Measurements from ENCODE around the gene BPIFB4.
"Not testable (repeated sequence)": the region's sequence is repeated elsewhere in the genome, so short reads cannot be mapped to it uniquely, and the experiment has no call there.

The BPIFB4 gene

DNA sequence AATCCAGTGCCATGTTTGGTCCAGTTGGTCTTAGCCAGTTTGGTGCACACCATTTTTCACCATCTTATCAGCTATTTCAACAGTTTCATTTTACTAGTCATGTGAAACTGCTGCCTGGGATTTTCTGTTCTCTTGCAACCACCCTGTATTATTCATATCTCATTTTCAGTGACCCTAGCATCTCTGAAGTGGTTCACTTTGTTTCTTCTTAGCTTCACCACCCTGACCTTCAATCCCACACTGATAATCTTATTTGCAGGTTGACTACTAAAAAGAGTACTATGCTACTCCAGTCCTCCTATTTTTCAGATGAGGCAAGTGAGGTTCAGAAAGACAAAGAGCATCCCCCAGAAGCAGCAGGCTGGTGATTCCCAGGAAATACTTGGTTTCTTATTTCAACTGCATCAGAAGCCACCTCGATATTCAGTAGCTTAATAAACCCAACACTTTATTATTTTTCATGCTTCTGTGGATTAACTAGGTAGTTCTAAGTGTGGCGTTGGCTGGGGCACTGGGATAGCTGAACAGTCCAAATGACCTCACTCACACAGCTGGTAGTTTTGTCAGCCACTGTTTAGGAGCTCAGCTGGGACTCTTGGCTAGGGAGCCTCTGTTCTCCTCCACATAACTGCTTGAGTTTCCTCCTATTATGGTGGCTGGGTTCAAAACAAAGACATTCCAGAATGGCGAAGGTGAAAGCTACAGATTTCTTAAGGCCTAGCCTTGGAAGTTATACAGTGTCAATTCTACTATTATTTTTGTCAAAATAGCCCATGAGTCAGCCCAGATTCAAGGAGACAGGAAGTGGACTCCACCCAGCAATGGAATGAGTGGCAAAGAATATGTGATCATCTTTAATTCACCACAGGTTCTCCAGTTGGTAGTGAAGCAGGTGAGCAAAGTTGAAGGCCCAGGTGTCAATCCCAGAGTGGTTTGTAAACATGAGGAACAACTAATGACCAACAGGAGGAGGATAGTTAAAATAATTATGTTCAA, 40.6 kb downstream of the BPIFB4 start:
- no peak for DNase-seq (ENCODE audit: low read depth, low spot score)

DNA sequence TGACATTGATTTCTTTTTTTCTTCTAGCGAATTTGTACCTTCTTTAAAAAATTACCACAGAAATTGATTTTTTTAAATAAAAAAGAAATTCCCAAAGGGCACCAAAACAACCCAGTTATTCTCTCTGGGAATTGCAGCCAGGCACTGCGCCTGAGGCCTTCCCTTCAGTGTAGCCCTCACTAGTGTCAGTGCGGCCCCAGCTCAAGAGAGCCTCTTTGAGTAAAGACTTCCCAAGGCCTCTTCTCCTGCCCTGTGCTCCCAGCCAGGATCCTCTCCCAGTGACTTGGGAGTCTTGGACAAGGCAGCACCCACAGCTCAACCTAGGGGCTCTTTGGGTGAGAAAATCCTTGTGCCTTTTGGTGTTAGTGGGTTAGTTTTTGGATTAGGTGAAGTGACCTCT, 41.5 kb downstream of the BPIFB4 start:
- DNase-seq (ENCODE audit: low read depth, low spot score): no peak

DNA sequence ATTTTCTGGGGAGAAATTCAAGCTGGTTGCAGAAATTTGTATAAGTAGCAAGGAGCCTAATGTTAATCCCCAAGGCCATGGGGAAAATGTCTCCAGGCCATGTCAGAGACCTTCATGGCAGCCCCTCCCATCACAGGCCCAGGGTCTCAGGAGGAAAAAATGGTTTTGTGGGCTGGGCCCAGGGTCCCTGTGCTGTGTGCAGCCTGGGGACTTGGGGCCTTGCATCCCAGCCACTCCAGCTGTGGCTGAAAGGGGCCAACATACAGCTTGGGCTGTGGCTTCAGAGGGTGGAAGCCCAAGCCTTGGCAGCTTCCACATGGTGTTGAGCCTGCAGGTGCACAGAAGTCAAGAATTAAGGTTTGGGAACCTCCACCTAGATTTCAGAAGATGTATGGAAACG, 42.9 kb downstream of the BPIFB4 start:
- DNase-seq (ENCODE audit: low read depth, low spot score): not testable (repeated sequence)

DNA sequence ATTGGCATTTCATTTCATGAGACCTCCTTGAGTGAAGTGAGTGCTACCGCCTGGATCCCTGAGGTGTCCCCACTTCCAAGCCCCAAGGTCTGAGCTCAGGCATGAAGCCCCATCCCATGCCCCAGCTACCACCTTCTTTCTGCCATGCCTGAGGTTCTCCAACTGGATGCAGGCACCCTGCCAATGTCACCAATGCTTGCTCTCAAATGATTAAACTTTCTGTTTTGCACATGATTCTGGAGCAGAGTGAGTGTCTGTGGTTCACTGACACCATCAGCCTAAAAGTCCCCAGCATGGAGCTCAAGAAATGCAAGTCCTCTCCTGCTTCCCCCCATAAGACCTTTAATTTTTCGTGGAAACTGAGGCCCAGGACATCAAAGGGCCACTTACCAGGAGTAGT, 44.8 kb downstream of the BPIFB4 start:
- no peak for DNase-seq (ENCODE audit: low read depth, low spot score)

DNA sequence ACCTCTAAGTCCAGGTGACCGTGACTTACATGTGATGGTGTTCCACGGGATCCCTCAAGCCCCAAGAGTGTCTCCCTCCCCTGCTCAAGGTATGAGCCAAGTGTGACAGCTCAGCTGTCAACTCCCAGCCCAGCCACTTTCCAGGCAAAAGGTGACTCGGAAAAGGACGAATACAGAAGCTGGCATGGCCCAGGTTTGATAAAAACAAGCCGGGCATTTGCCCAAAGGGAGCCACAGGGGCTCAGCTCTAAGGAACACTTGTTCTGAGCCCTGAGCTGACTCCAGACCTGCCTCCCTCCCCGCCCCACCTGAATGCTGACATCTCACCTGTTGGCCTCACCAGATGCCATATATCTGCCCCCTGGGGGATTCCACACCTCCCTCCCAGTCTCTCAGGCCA, 45.6 kb downstream of the BPIFB4 start:
- DNase-seq (ENCODE audit: low read depth, low spot score): no peak

DNA sequence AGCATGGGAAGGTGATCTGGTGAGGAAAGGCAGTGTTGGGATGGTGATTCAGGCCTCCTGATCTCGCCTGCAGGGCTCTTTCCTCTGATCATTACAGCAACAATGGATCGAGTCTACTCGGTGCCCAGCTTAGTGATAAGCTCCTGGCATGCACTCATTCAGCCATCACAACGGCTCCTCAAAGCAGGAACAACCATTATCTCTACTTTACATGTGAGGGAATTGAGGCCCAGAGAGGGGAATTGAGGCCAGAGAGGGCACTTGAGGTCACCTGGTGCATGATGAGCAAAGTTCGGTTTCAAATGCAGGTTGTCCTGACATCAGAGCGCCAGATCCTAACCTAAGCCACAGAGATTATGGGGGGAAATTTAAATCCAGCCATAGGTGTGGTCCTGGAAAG, 46.5 kb downstream of the BPIFB4 start:
- no peak for DNase-seq (ENCODE audit: low read depth, low spot score)

DNA sequence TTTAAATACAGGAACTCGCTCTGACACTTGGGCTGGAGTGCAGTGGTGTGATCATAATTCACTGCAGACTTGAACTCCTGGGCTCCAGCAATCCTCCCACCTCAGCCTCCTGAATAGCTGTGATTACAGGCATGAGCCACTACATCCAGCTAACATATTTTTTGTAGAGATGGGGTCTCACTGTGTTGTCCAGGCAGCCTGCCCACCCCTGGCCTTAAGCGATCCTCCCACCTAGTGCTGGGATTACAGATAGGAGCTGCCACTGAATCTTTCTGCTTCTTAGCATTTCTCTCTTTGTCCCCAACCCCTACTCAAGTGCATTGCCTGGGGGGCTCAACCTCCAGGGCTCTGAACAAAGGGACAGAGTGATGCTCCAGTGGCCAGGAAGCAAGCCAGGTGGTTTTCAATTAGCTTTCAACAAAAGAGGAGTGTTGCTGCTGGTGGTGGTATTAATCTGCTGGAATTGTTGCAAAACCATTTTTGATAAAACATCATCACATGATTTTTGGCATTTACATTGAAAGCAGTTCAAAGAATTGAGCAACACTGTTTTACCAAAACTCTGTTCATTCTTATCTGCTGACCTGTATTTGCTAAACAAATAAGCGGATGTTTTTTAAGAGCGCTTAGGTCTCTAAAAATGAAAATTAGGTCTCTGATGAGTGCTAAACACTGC, 48.1 kb downstream of the BPIFB4 start:
- DNase-seq (ENCODE audit: low read depth, low spot score): no peak

GRCh38 chr20:33130568-33131061, 51.2 kb downstream of the BPIFB4 start:
- DNase-seq (ENCODE audit: low read depth, low spot score): no peak

GRCh38 chr20:33131949-33132473, 52.6 kb downstream of the BPIFB4 start:
- no peak for DNase-seq (ENCODE audit: low read depth, low spot score)

- DNase-seq (ENCODE audit: low read depth, low spot score): no peak
Measured at GRCh38 chr20:33132513-33133372, 53.3 kb downstream of the BPIFB4 start.

DNA sequence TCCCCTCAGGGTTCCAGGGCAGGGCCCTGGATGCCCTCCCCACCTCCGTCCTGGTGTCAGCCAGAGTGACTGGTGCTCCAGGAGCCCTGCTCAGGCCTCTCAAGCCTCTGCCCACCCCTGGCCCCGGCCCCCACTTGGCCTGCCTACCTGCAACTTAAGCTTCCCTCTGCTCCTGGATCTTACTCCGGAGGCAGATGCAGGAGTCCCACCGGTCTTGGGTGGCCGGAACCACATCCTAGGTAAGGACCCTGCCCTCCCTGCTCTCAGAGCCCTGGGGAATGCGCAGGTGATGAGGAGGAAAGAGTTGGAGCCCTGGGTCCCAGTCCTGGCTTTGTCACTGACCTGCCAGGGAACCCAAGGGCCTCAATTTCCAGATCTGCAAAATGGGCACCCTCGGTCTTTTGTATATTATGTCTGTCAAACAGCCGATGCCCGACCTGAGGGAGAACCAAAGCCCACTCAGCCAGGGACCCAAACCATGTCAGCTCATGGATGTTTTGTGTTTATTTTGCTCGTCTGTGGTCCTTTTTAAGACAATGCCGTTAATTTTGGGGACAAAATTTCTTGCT, 54.0 kb downstream of the BPIFB4 start:
- no peak for DNase-seq (ENCODE audit: low read depth, low spot score)

- DNase-seq (ENCODE audit: low read depth, low spot score): no peak
Measured at GRCh38 chr20:33137195-33137594, 57.8 kb downstream of the BPIFB4 start.

DNA sequence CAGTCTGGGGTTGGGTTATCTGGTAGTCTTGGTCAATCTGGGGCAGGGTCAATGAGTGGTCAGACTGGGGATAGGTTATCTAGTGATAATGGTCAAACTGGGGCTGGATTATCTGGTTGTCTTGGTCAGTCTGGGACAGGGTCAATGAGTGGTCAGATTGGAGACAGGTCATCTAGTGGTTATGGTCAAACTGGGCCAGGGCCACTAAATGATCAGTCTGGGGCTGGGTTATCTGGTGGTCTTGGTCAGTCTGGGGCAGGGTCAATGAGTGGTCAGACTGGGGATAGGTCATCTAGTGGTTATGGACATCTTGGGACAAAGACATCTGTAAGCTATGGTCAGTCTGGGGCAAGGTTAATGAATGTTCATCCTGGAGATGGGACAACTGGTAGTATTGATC, 60.0 kb downstream of the BPIFB4 start:
- DNase-seq (ENCODE audit: low read depth, low spot score): no peak

- DNase-seq (ENCODE audit: low read depth, low spot score): no peak
Measured at GRCh38 chr20:33145521-33145920, 66.1 kb downstream of the BPIFB4 start.

- no peak for DNase-seq (ENCODE audit: low read depth, low spot score)
Measured at GRCh38 chr20:33147299-33147698, 67.9 kb downstream of the BPIFB4 start.

GRCh38 chr20:33148040-33148439, 68.6 kb downstream of the BPIFB4 start:
- no peak for DNase-seq (ENCODE audit: low read depth, low spot score)

- DNase-seq (ENCODE audit: low read depth, low spot score): no peak
Measured at GRCh38 chr20:33154252-33154651, 74.8 kb downstream of the BPIFB4 start.

DNA sequence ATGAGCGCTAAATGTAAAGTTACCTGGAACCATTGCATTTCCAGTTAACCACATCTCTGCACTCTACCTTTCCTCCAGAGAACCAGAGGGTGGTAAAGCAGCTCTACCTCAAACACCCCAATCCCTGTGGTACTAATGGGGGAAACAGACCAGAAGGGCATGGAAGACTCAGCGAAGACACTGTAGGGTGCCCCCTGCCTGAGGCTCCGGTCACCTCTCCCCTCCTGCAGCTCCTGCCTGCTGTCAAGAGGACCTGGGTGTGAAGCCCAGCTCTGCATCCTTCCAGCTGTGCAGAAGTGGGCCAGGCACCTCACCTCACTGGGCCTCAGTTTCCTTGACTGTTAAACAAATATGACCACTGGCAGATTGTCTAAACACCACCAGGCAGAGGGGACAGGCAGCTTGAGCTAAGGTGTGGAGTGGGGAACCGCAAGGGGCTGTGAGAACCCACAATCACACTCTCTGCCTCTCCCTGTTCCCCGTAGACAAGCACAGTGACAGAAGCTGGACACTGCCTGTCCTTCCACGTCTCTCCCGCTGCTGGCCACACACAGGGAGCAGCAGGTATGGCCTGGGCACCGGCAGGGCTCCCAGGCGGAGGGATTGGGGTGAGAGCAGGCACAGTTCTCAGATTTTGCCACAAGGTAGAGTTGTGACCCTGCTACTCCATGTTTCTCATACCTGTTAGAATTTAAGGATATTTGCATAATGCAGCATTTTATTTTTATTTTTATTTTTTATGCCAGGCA, 79.4 kb downstream of the BPIFB4 start:
- no peak for DNase-seq (ENCODE audit: low read depth, low spot score)

GRCh38 chr20:33159713-33160112, 80.3 kb downstream of the BPIFB4 start:
- DNase-seq (ENCODE audit: low read depth, low spot score): no peak

- no peak for DNase-seq (ENCODE audit: low read depth, low spot score)
Measured at GRCh38 chr20:33160681-33161080, 81.2 kb downstream of the BPIFB4 start.
